GM21526 (cell line): ENCODE measurements around the gene FHOD3.
"Not testable (repeated sequence)": the region's sequence is repeated elsewhere in the genome, so short reads cannot be mapped to it uniquely, and the experiment has no call there.

Experiments
- ATAC-seq: cut with Tn5 transposase; IDR thresholded peaks from one replicate; pipeline ENCODE4 v1.9.1; 2021; ENCODE audit warnings: moderate library complexity; ENCODE audit not compliant: unreplicated experiment, low FRiP score

FHOD3 gene

DNA sequence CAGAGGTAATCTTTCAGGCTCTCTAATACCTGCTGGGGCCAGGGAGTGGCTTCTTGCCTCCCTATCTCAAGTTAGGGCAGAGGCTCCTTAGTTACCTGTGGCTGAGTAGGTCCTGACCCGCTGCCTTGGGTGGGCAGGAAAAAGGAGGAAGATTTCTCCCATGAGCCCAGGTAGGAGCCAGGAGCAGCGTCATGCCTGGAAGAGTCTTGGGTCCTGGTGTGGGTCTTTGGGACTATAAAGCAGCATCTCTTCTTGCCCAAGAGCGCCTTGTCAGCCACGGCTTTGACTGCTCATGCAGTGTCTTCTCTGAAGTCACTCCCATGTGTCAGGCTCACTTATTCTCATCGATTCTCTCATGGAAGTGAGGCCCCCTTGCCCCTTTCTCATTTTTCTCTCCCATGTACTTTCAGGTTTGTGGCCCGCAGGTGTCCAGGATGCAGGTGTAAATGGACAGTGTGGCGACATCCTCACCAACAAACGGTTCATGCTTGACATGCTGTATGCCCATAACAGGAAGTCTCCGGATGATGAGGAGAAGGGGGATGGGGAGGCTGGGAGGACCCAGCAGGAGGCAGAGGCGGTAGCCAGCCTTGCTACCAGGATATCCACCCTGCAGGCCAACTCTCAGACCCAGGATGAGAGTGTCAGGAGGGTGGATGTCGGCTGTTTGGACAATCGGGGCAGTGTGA lies 420.1 kb downstream of the FHOD3 start:
- no peak for ATAC-seq

GRCh38 chr18:36718705-36719328 lies 421.3 kb downstream of the FHOD3 start:
- no peak for ATAC-seq

GRCh38 chr18:36719630-36720029 lies 422.1 kb downstream of the FHOD3 start:
- no peak for ATAC-seq

- not testable (repeated sequence) for ATAC-seq
Measured at GRCh38 chr18:36721351-36721750, 423.8 kb downstream of the FHOD3 start.

GRCh38 chr18:36724169-36724568 lies 426.7 kb downstream of the FHOD3 start:
- no peak for ATAC-seq

GRCh38 chr18:36724591-36725001 lies 427.1 kb downstream of the FHOD3 start:
- no peak for ATAC-seq

DNA sequence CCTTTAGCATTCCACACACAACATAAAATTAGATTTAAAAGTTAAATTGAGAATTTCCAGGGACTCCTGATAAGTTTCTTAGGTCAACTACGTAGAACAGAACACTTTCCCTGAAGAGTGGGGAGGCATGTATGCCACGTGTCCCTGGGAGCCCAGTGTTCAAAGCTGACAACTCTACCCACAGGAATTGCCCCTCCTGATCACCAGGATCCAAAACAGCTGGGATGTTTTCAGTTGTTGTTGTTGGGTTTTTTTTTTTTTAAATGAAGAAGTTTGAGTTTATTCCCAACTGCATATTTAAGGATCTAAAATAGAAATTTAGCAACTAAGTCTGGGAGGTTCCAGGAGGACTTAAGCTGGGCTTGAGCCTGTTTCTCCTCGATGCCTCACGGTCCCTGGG lies 430.8 kb downstream of the FHOD3 start:
- ATAC-seq: no peak

GRCh38 chr18:36729197-36729596 lies 431.7 kb downstream of the FHOD3 start:
- ATAC-seq: no peak

GRCh38 chr18:36732264-36732663 lies 434.8 kb downstream of the FHOD3 start:
- no peak for ATAC-seq

DNA sequence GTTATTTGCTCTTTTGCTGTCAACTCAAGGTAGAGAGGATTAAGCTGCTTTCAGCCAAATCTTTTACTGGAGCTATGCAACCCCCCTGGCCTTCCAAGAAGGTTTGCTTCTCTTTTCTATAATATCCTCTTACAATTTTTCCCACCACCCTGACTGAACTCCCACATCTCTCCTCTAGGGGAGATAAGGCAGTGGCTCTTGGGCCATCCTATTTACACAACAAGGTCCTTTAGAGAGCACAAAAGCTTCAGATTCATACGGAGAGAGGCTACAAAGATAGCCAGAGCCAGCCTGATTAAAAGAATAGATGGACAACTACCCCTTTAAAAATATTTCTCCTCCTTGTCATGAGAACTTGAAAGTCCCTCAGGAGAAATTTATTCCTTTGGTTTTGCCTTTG lies 435.6 kb downstream of the FHOD3 start:
- ATAC-seq: no peak

DNA sequence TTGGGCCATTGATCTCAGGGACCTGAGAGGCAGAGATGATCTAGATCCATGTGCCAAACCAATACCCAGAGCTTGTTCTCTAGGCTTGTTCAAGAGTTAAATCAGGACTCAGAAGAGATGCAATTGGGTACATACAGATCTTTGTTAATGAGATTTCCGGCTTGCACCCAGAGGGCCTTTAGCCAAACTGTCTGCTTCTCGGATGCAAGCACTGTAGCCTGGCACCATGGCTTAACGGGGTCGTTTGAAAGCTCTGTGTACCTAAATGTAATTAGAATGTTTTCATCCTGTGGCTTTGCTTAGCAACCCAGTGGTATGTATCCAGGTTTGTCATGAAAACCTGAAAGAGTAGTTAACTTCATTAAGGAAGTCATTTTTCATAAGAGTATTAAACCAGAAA lies 437.1 kb downstream of the FHOD3 start:
- no peak for ATAC-seq

DNA sequence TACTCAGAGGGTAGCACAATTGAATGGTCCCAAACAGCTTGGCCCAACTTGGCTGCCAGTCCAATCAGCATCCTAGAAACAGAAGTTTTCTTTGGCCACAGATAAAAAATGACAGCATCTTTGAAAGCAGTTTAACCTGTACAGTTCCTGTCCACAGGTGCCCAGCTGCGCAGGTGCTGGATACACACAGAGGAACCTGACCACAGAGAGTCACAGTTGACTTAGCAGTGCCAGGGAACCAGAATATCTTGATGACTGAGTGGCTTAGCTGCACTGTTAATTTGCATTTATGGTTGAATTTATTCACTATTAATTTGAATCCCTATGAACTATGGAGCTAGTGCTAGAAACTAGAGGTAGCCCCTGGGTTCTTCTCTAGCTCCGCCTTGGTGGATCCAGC lies 437.6 kb downstream of the FHOD3 start:
- no peak for ATAC-seq

- ATAC-seq: no peak
Measured at GRCh38 chr18:36736094-36736493, 438.6 kb downstream of the FHOD3 start.

- ATAC-seq: no peak
Measured at GRCh38 chr18:36737316-36737715, 439.8 kb downstream of the FHOD3 start.

GRCh38 chr18:36744261-36744876 lies 446.9 kb downstream of the FHOD3 start:
- ATAC-seq: no peak

GRCh38 chr18:36745219-36745975 lies 447.9 kb downstream of the FHOD3 start:
- ATAC-seq: no peak

GRCh38 chr18:36752929-36753865 lies 455.7 kb downstream of the FHOD3 start:
- no peak for ATAC-seq

DNA sequence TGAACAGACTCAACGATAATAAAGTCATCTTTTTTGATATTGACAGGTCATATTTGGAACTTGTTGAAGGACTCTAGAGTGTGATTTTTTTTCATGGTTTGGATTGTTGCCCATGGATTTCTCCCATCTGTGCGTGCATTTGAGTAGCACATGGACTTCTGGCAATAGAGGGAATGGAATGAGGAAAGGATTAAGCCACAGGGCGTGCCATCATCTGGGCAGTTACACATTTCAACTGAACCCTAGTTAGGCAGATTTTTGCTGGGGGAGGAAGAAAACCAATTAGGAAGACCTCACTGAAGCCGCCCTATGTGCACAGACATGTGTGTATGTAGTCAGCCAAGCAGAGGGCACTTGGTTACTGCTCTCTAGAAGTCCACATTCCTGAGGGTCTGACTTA lies 458.7 kb downstream of the FHOD3 start:
- no peak for ATAC-seq

- ATAC-seq: no peak
Measured at GRCh38 chr18:36757081-36757480, 459.6 kb downstream of the FHOD3 start.

- no peak for ATAC-seq
Measured at GRCh38 chr18:36757991-36758390, 460.5 kb downstream of the FHOD3 start.
